ENCODE data around the gene PPP6R2.

DNA sequence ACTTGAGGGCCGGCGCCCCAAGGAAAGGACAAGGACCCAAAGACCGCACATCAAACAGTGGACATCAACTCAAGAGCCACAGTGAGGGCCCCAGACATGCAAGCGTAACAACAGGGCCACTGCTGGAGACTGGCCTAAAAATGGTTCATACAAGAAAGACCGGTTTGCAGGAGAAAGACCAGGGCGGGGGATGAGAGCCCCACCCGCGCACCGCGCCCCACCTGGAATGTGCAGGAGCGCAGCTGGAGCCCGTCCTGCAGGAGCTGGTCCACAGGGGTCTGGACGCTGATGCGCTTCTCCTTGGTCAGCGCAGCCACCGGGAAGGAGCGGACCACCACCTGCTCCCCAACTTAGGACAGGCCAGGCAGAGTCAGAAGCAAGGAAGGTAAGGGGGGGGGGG lies 117.8 kb downstream of the PPP6R2 start:
- TF ChIP-seq, protein P1, sequence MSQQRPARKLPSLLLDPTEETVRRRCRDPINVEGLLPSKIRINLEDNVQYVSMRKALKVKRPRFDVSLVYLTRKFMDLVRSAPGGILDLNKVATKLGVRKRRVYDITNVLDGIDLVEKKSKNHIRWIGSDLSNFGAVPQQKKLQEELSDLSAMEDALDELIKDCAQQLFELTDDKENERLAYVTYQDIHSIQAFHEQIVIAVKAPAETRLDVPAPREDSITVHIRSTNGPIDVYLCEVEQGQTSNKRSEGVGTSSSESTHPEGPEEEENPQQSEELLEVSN (IDR thresholded peaks at IDR 0.05; ENCODE audit: borderline replicate concordance, low read depth) = no peak
- no peak for TF ChIP-seq RCOR1 (IDR thresholded peaks at IDR 0.05; ENCODE audit: low read depth, low read length)
- TF ChIP-seq, protein P2, sequence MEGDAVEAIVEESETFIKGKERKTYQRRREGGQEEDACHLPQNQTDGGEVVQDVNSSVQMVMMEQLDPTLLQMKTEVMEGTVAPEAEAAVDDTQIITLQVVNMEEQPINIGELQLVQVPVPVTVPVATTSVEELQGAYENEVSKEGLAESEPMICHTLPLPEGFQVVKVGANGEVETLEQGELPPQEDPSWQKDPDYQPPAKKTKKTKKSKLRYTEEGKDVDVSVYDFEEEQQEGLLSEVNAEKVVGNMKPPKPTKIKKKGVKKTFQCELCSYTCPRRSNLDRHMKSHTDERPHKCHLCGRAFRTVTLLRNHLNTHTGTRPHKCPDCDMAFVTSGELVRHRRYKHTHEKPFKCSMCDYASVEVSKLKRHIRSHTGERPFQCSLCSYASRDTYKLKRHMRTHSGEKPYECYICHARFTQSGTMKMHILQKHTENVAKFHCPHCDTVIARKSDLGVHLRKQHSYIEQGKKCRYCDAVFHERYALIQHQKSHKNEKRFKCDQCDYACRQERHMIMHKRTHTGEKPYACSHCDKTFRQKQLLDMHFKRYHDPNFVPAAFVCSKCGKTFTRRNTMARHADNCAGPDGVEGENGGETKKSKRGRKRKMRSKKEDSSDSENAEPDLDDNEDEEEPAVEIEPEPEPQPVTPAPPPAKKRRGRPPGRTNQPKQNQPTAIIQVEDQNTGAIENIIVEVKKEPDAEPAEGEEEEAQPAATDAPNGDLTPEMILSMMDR (IDR thresholded peaks at IDR 0.05) = no peak
- TF ChIP-seq HEYL (CRISPR knock-in tag; IDR thresholded peaks at IDR 0.05) = no peak

All from A549 (cell line).